Right atrium auricular region (tissue), 2 donors: ENCODE results near the gene MPZL3. TPM values are rescaled to one million over a fixed set of nuclear protein-coding genes. Genes with fewer than 3 reads are reported as not detected.

Source experiments
- DNase-seq: peaks from one replicate; pipeline ENCODE4 v3.0.0-alpha.2; 2019; ENCODE audit warnings: low spot score
- H3K27ac ChIP-seq, 2 donors: fragments of 200-600 bp; sonication (generic); 1 replicate in 1 of 2; 2 replicates in 1 of 2; pipeline ENCODE4 v1.5.1; 2016 to 2019
- H3K27me3 ChIP-seq, 2 donors: fragments of 200-600 bp; sonication (generic); one replicate each; pipeline versions ENCODE4 v1.5.1 to v1.6.0; 2017 to 2019
- H3K36me3 ChIP-seq: fragments of 200-600 bp; sonication (generic); one replicate; pipeline ENCODE4 v1.5.1; 2016
- H3K4me1 ChIP-seq, 2 donors: fragments of 200-600 bp; sonication (generic); one replicate each; pipeline versions ENCODE4 v1.5.1 to v1.6.0; 2017 to 2019
- H3K4me3 ChIP-seq, 2 donors: fragments of 200-600 bp; sonication (generic); 1 replicate in 1 of 2; 2 replicates in 1 of 2; pipeline ENCODE4 v1.5.1; 2017 to 2019; ENCODE audit warnings: mild to moderate bottlenecking in 1 of 2, moderate library complexity in 1 of 2
- H3K9me3 ChIP-seq, 2 donors: fragments of 200-600 bp; sonication (generic); one replicate each; pipeline ENCODE4 v1.5.1; 2019
- total RNA-seq, 2 donors: library from RNA; depleted of rRNA; stranded (reverse); fragments of >200 nt; gene quantifications; one replicate each; pipeline ENCODE4 v1.1.0, GENCODE V29; 2016
- TF ChIP-seq, protein P1 (sequence below), 2 donors: fragments of 200-600 bp; sonication (generic); IDR thresholded peaks; one replicate each; pipeline ENCODE4 v1.5.1; 2019; ENCODE audit warnings: antibody characterized with exemption in 2 of 2

MPZL3 gene
- total RNA-seq, 2 donors from 2014 or later = 1.0 to 2.0 TPM

DNA sequence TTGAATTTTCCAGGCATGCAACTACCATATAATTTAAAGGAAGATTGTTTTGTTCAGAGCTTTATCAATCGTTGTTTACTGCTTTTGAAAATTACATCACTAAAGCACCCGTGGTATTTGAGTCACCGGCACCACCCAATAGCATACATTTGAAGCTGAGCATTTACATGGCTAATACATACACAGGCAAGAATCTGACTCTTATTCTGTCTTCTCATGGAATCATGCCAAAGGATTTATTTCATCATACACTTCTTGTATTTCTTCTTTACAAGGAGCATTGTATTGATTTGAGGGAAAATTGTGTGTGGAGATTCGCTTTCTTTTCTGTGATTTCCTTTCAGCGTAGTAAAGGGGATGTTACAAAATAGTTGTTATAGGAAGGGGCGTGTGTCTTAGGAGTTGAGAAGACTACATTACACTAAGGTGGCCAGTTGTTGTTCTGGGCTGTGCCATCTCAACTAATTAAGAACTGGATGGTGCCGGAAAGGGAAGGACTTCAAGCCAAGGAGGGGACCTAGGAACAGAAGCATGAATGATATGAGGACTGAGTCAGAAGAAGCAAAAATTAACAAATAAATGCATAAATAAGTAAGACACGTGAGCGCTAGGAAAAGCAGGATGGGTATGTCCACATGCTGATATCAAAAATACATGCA is 39.4 kb upstream of the MPZL3 start:
- H3K4me1 ChIP-seq = no peaks in the 10 kb centered on the region
- no peak overlapping the region for H3K27ac ChIP-seq
- H3K9me3 ChIP-seq = no peaks in the 10 kb centered on the region
- H3K27me3 ChIP-seq = no peaks in the 10 kb centered on the region
- TF ChIP-seq, protein P1, sequence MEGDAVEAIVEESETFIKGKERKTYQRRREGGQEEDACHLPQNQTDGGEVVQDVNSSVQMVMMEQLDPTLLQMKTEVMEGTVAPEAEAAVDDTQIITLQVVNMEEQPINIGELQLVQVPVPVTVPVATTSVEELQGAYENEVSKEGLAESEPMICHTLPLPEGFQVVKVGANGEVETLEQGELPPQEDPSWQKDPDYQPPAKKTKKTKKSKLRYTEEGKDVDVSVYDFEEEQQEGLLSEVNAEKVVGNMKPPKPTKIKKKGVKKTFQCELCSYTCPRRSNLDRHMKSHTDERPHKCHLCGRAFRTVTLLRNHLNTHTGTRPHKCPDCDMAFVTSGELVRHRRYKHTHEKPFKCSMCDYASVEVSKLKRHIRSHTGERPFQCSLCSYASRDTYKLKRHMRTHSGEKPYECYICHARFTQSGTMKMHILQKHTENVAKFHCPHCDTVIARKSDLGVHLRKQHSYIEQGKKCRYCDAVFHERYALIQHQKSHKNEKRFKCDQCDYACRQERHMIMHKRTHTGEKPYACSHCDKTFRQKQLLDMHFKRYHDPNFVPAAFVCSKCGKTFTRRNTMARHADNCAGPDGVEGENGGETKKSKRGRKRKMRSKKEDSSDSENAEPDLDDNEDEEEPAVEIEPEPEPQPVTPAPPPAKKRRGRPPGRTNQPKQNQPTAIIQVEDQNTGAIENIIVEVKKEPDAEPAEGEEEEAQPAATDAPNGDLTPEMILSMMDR (IDR thresholded peaks at IDR 0.05) = no peak
- no peak for DNase-seq
- H3K36me3 ChIP-seq = no peaks in the 10 kb centered on the region
- H3K4me3 ChIP-seq = no peak overlapping the region

DNA sequence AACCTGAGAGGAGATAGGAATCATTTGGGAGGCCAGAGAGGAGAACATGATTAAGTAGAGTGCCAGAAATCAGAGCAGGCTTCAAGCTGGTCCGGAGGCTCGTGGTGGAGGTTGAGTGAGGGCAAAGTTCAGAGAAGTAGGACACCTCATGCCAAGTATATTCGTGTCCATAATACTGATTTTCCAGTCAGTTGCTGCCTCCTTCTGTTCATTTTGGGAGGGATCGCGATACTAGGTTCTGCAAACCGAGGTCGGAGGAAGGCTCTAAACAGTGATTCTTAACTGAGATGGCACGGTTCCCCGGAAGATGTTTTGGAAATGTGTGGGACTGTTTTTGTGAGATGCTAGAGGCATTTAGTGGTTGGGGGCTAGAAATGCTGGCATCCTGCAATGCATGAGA is 38.8 kb upstream of the MPZL3 start:
- Histone ChIP-seq H3K9me3 (no peaks in the 10 kb centered on the region), H3K27ac (no peak overlapping the region), H3K4me1 (no peaks in the 10 kb centered on the region), H3K4me3 (no peak overlapping the region), H3K36me3 (no peaks in the 10 kb centered on the region), H3K27me3 (no peaks in the 10 kb centered on the region)
- TF ChIP-seq, protein P1 (IDR thresholded peaks at IDR 0.05) = peak in 1 of 2 donors; percentile 55
- DNase-seq = no peak

DNA sequence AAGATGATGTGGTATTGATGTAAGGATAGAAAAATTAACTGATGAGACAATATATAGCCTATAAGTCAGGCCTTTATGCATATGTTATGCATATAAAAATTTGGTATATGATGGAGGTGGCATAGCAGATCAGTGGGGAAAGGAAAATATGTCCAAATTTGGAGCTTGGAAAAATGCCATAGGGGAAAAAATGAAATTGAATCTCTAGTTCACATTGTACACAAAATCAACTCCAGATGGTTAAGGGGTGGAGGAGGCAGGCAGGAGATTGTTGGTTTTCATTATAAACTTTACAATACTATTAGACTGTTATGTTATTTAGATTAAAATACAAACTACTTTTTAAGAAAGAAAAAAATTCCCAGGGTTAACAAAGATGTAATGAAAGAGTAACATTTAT is 37.2 kb upstream of the MPZL3 start:
- DNase-seq = no peak
- H3K4me3 ChIP-seq = no peak overlapping the region
- H3K27me3 ChIP-seq = no peaks in the 10 kb centered on the region
- TF ChIP-seq, protein P1 (IDR thresholded peaks at IDR 0.05) = no peak
- H3K9me3 ChIP-seq = no peaks in the 10 kb centered on the region
- no peak overlapping the region for H3K27ac ChIP-seq
- H3K4me1 ChIP-seq = no peaks in the 10 kb centered on the region
- H3K36me3 ChIP-seq = no peaks in the 10 kb centered on the region

DNA sequence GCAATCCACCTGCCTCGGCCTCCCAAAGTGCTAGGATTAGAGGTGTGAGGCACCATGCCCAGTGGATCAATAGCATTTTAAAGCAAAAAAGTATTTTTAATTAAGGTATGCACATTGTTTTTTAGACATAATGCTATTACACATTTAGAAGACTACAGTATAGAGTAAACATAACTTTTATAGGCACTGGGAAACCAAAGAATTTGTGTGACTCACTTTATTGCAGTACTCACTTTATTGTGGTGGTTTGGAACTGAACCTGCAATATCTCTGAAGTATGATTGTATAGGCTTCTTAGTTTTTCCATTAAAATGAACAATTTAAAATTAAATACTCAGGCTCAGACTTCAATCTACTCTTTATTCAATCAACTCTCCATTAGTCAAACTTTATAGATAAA is 34.8 kb upstream of the MPZL3 start:
- no peaks in the 10 kb centered on the region for H3K27me3 ChIP-seq
- TF ChIP-seq, protein P1 (IDR thresholded peaks at IDR 0.05) = no peak
- H3K36me3 ChIP-seq = no peaks in the 10 kb centered on the region
- DNase-seq = no peak
- no peak overlapping the region for H3K4me3 ChIP-seq
- no peaks in the 10 kb centered on the region for H3K4me1 ChIP-seq
- H3K27ac ChIP-seq = no peak overlapping the region
- no peaks in the 10 kb centered on the region for H3K9me3 ChIP-seq

DNA sequence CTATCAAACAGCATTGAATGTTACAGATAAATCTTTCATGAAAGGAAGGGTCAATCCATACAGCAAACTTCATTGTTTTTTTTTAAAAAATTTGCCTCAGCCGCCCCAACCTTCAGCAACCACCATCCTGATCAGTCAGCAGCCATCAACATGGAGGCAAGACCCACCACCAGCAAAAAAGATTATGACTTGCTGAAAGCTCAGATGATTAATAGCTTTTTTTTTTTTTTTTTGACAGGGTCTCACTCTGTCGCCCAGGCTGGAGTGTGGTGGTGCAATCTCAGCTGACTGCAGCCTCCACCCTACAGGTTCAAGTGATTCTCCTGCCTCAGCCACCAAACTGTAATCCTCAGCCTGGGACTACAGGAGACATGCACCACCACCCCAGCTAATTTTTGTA is 34.4 kb upstream of the MPZL3 start:
- Histone ChIP-seq H3K27me3 (no peaks in the 10 kb centered on the region), H3K4me3 (no peak overlapping the region), H3K9me3 (no peaks in the 10 kb centered on the region), H3K36me3 (no peaks in the 10 kb centered on the region), H3K4me1 (no peaks in the 10 kb centered on the region), H3K27ac (no peak overlapping the region)
- TF ChIP-seq, protein P1 (IDR thresholded peaks at IDR 0.05) = no peak
- DNase-seq = no peak

DNA sequence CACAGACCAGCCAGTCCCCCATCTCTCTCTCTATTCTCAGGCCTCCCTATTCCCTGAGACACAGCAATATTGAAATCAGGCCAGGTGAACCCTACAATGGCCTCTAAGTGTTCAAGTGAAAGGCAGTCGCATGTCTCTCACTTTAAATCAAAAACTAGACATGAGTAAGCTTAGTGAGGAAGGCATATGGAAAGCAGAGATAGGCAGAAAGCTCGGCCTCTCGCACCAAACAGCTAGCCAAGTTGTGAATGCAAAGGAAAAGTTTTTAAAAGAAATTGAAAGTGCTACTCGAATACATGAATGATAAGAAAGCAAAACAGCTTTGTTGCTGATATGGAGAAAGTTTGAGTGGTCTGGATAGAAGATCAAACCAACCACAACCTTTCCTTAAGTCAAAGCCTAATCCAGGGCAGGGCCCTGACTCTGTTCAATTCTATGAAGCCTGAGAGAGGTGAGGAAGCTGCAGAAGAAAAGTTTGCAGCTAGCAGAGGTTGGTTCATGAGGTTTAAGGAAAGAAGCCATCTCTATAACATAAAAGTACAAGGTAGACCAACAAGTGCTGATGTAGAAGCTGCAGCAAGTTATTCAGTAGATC is 31.7 kb upstream of the MPZL3 start:
- TF ChIP-seq, protein P1 (IDR thresholded peaks at IDR 0.05) = no peak
- no peaks in the 10 kb centered on the region for H3K9me3 ChIP-seq
- no peak for DNase-seq
- no peaks in the 10 kb centered on the region for H3K4me1 ChIP-seq
- no peak overlapping the region for H3K27ac ChIP-seq
- no peaks in the 10 kb centered on the region for H3K36me3 ChIP-seq
- H3K4me3 ChIP-seq = no peak overlapping the region
- no peaks in the 10 kb centered on the region for H3K27me3 ChIP-seq
